Esophagus squamous epithelium (tissue), 5 donors: Measurements from ENCODE around the gene REXO5. TPM values are rescaled to one million over a fixed set of nuclear protein-coding genes. Genes with fewer than 3 reads are reported as not detected.

ENCODE experiments used
- DNase-seq: peaks from one replicate; lab custom pipeline; 2025; lab: John Stamatoyannopoulos, UW
- H3K27ac ChIP-seq, 4 donors: fragments of 200-600 bp; sonication (generic); one replicate each; pipeline ENCODE4 v1.5.1; 2016 to 2019; ENCODE audit warnings: mild to moderate bottlenecking in 1 of 4
- H3K27me3 ChIP-seq, 4 donors: fragments of 200-600 bp; sonication (generic); 1 replicate in 3 of 4; 2 replicates in 1 of 4; pipeline versions ENCODE4 v1.5.1 to v1.6.0; 2017 to 2021; ENCODE audit warnings: antibody characterized with exemption in 1 of 4
- H3K36me3 ChIP-seq, 3 donors: fragments of 200-600 bp; sonication (generic); one replicate each; pipeline ENCODE4 v1.5.1; 2016 to 2019
- H3K4me1 ChIP-seq, 3 donors: fragments of 200-600 bp; sonication (generic); one replicate each; pipeline ENCODE4 v1.5.1; 2017 to 2019
- H3K4me3 ChIP-seq, 4 donors: fragments of 200-600 bp; sonication (generic); 1 replicate in 3 of 4; 2 replicates in 1 of 4; pipeline ENCODE4 v1.5.1; 2016 to 2019; ENCODE audit warnings: mild to moderate bottlenecking in 2 of 4, moderate library complexity in 1 of 4
- H3K9me3 ChIP-seq, 3 donors: fragments of 200-600 bp; sonication (generic); one replicate each; pipeline ENCODE4 v1.5.1; 2016 to 2019
- CTCF ChIP-seq, 6 experiments: fragments of 450-650 bp in 4 of 6; fragments of 200-600 bp in 2 of 6; sonication (generic) in 2 of 6; IDR thresholded peaks; one replicate each; pipeline ENCODE4 v1.5.1; 2016 to 2019; ENCODE audit warnings: antibody characterized with exemption in 6 of 6, mild to moderate bottlenecking in 4 of 6, moderate library complexity in 4 of 6
- POLR2A ChIP-seq, 4 donors: fragments of 450-650 bp; IDR thresholded peaks; one replicate each; pipeline ENCODE4 v1.6.1; 2017; ENCODE audit warnings: antibody characterized with exemption in 4 of 4, mild to moderate bottlenecking in 4 of 4, moderate library complexity in 3 of 4
- WGBS, 2 donors: methylation state at CpG; one replicate each; pipeline ENCODE4 v1.1.5; 2018; 5-methylcytosine and 5-hydroxymethylcytosine counted together
- intact Hi-C: fragments of 100-400 bp; cut with DNase I; formaldehyde crosslinking; loops from one replicate; pipeline ENCODE4 v1.15.0; 2022
- total RNA-seq, 4 donors: library from RNA; depleted of rRNA; stranded (reverse); fragments of >200 nt; gene quantifications; one replicate each; pipeline ENCODE4 v1.1.0, GENCODE V29; 2016
- donor health status: DM: yes; HTN: yes; CAD: no.

The REXO5 gene
- total RNA-seq, 4 donors from 2014 or later = 0.49 to 3.2 (median 2.7) TPM

- no peak overlapping the region for H3K4me3 ChIP-seq
- H3K9me3 ChIP-seq = no peaks in the 10 kb centered on the region
- no peaks in the 10 kb centered on the region for H3K36me3 ChIP-seq
- 40 to 85% methylated on average over 1 of the region's 1 CpG for WGBS, 2 donors
- H3K4me1 ChIP-seq = peaks cover 0 to 12% (median 0%) of the 10 kb centered on the region in 3 donors
- H3K27ac ChIP-seq = no peak overlapping the region
- H3K27me3 ChIP-seq = no peaks in the 10 kb centered on the region
- no peak for DNase-seq
- intact Hi-C loops = no loop called here
- TF ChIP-seq POLR2A (IDR thresholded peaks at IDR 0.05) (no peak), CTCF (IDR thresholded peaks at IDR 0.05) (no peak)
These were observed 37.5 kb upstream of the REXO5 start for GRCh38 chr16:20768818-20769217.

- Histone ChIP-seq H3K4me3 (no peak overlapping the region), H3K4me1 (no peaks in the 10 kb centered on the region), H3K27me3 (no peaks in the 10 kb centered on the region), H3K36me3 (no peaks in the 10 kb centered on the region), H3K27ac (no peak overlapping the region), H3K9me3 (no peaks in the 10 kb centered on the region)
- TF ChIP-seq POLR2A (IDR thresholded peaks at IDR 0.05) (no peak), CTCF (IDR thresholded peaks at IDR 0.05) (no peak)
- intact Hi-C loops = no loop called here
- 81 to 91% methylated on average over 3 of the region's 3 CpGs for WGBS, 2 donors
- no peak for DNase-seq
These were observed 32.6 kb upstream of the REXO5 start for GRCh38 chr16:20773679-20774078.

GRCh38 chr16:20774703-20775362, 31.5 kb upstream of the REXO5 start:
- Histone ChIP-seq H3K27ac (no peak overlapping the region), H3K27me3 (no peaks in the 10 kb centered on the region), H3K4me3 (no peak overlapping the region), H3K4me1 (no peaks in the 10 kb centered on the region), H3K9me3 (no peaks in the 10 kb centered on the region), H3K36me3 (peaks cover 0 to under 1% (median 0%) of the 10 kb centered on the region in 3 donors)
- TF ChIP-seq CTCF (IDR thresholded peaks at IDR 0.05) (peak; percentile 17 to 65 (median 34)), POLR2A (IDR thresholded peaks at IDR 0.05) (no peak)
- 70 to 75% methylated on average over 3 of the region's 7 CpGs for WGBS, 2 donors
- no peak for DNase-seq
- intact Hi-C loops = no loop called here

GRCh38 chr16:20781697-20782096, 24.6 kb upstream of the REXO5 start:
- Histone ChIP-seq H3K27me3 (no peaks in the 10 kb centered on the region), H3K27ac (no peak overlapping the region), H3K4me1 (no peaks in the 10 kb centered on the region), H3K36me3 (peaks cover 0 to 12% (median 0%) of the 10 kb centered on the region in 3 donors), H3K4me3 (no peak overlapping the region), H3K9me3 (no peaks in the 10 kb centered on the region)
- no peak for DNase-seq
- TF ChIP-seq POLR2A (IDR thresholded peaks at IDR 0.05) (no peak), CTCF (IDR thresholded peaks at IDR 0.05) (no peak)
- intact Hi-C loops = no loop called here
- WGBS, 2 donors = 67 to 74% methylated on average over 1 of the region's 1 CpG

GRCh38 chr16:20782470-20782869, 23.9 kb upstream of the REXO5 start:
- Histone ChIP-seq H3K27ac (no peak overlapping the region), H3K27me3 (no peaks in the 10 kb centered on the region), H3K9me3 (no peaks in the 10 kb centered on the region), H3K4me3 (no peak overlapping the region), H3K4me1 (no peaks in the 10 kb centered on the region), H3K36me3 (peaks cover 0 to 12% (median 0%) of the 10 kb centered on the region in 3 donors)
- 88 to 92% methylated on average over 2 of the region's 2 CpGs for WGBS, 2 donors
- no peak for TF ChIP-seq CTCF (IDR thresholded peaks at IDR 0.05)
- no peak for TF ChIP-seq POLR2A (IDR thresholded peaks at IDR 0.05)
- no peak for DNase-seq
- intact Hi-C loops = no loop called here
